ENCODE data around the gene GJC1. TPM values are rescaled to one million over a fixed set of nuclear protein-coding genes. Genes with fewer than 3 reads are reported as not detected.
A peak's percentile ranks its signal among the peaks of the same experiment; 100 is the strongest.

GJC1 gene
- total RNA-seq, 1 experiment from 2014 or later = 119 TPM

GRCh38 chr17:44865231-44865660, 35.2 kb upstream of the GJC1 start:
- H2BK15ac ChIP-seq (ENCODE audit: low read depth, low read length) = no peak overlapping the region
- H2AFZ ChIP-seq (ENCODE audit: low read length) = no peak overlapping the region
- no peak overlapping the region for H3K56ac ChIP-seq (ENCODE audit: insufficient read length, low read depth, low read length)
- H4K5ac ChIP-seq (ENCODE audit: insufficient read length, low read depth, low read length) = no peak overlapping the region
- H2BK120ac ChIP-seq (ENCODE audit: low read depth, low read length, poor library complexity, severe bottlenecking) = no peak overlapping the region
- H3K18ac ChIP-seq (ENCODE audit: insufficient read length, low read depth, low read length) = no peak overlapping the region
- peak; percentile 91 for TF ChIP-seq CTCF (conservative IDR thresholded peaks at IDR 0.05)
- DNase-seq = peak; percentile 74
- H3K27me3 ChIP-seq (ENCODE audit: insufficient read depth, low read length) = no peaks in the 10 kb centered on the region
- Mint-ChIP-seq H3K4me1 (no peaks in the 10 kb centered on the region), H3K27me3 (ENCODE audit: low read depth) (no peaks in the 10 kb centered on the region), H3K4me3 (no peak overlapping the region), H3K27ac (no peak overlapping the region), H3K9me3 (no peaks in the 10 kb centered on the region), H3K36me3 (ENCODE audit: insufficient read depth in 1 of 3, low read depth in 3 of 3) (peaks cover 40 to 89% (median 66%) of the 10 kb centered on the region in 3 experiments)
- no peak overlapping the region for H2AK5ac ChIP-seq (ENCODE audit: insufficient read length, low read length)
- no peaks in the 10 kb centered on the region for H3K79me1 ChIP-seq (ENCODE audit: insufficient read depth, low read depth, low read length, poor library complexity, severe bottlenecking)
- no peak overlapping the region for H3K4ac ChIP-seq (ENCODE audit: low read depth, low read length)
- no peaks in the 10 kb centered on the region for H3K79me2 ChIP-seq (ENCODE audit: insufficient read depth, low read length)
- H3K23me2 ChIP-seq (ENCODE audit: insufficient read length, low read depth, low read length, poor library complexity, severe bottlenecking) = no peaks in the 10 kb centered on the region
- H3K4me2 ChIP-seq (ENCODE audit: insufficient read depth, insufficient read length, low read length) = no peak overlapping the region
- H2BK5ac ChIP-seq (ENCODE audit: insufficient read length, low read length) = no peak overlapping the region
- H2BK12ac ChIP-seq (ENCODE audit: insufficient read length, low read depth, low read length) = no peak overlapping the region
- H3K9ac ChIP-seq (ENCODE audit: extremely low read depth, insufficient read length, low read length) = no peak overlapping the region
- H3K4me1 ChIP-seq (ENCODE audit: insufficient read depth, low read length) = no peaks in the 10 kb centered on the region
- H3K9me3 ChIP-seq (ENCODE audit: control insufficient read depth, low read depth, low read length) = no peaks in the 10 kb centered on the region
- H2BK20ac ChIP-seq (ENCODE audit: low read depth, low read length, poor library complexity, severe bottlenecking) = no peak overlapping the region
- no peak overlapping the region for H4K8ac ChIP-seq (replicated peaks; ENCODE audit: insufficient read length, low read depth, low read length)
- no peak overlapping the region for H4K91ac ChIP-seq (ENCODE audit: insufficient read length, low read depth, low read length)
- no peak overlapping the region for H3K27ac ChIP-seq (ENCODE audit: insufficient read length, low read depth, low read length)
- H3K23ac ChIP-seq (ENCODE audit: insufficient read length, low read depth, low read length) = no peak overlapping the region
- no CpG with 5 or more reads among the region's 1 CpG for WGBS (ENCODE audit: extremely low coverage, insufficient read length, low lambda C conversion rate)
- no peak overlapping the region for H3T11ph ChIP-seq (ENCODE audit: low read length)
- no peak overlapping the region for H3K14ac ChIP-seq (ENCODE audit: insufficient read depth, low read length)
- H4K20me1 ChIP-seq (ENCODE audit: control insufficient read depth, insufficient read depth, insufficient read length) = no peaks in the 10 kb centered on the region
